NCI-H1694 treated with DMSO at 0.1 percent for 48 hours (cell line): Measurements from ENCODE around the gene ITIH6.

Source experiments
- DNase-seq: peaks from one replicate; lab custom pipeline; 2025; lab: John Stamatoyannopoulos, UW

ITIH6 gene

DNA sequence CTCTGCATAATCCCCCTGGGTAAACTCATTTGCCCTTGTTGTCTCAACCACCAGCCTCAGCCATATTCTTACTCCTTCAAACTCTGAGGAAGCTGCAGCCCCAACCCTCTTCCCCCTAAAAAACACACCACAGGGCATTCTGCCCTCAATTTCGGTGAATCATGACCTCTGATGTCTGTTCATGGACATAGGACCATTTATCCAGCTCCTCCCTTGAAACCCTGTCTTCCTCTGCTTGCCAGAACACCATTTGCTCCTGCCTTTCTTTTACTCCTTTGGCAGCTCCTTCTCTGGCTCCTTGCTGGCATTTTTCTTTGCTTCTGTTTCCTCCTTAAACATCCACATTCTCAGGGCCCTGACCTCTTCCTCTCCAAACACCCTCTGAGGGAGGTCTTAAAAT lies 87.1 kb downstream of the ITIH6 start:
- DNase-seq: no peak

DNA sequence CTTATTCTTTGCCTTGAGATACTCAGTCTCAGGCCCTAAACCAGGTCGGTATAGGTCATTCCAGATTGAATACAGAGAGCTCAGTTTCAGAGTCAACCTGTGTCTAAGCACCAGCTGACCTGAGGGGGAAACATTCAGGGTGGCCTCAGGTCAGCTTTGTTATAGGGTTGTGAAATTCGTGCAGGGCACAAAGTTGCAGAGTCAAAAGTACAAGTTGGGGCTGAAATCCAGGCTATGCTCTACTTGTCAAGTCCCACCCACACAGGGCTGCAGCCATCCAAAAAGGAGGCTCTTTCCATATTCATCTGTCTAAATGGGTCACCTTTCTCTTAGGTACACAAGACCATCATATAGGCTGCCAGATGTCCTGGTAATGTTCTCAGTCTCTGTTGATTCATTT lies 89.7 kb downstream of the ITIH6 start:
- no peak for DNase-seq
